ENCODE data around the gene UNC45A. TPM values are rescaled to one million over a fixed set of nuclear protein-coding genes. Genes with fewer than 3 reads are reported as not detected.

The UNC45A gene
- total RNA-seq, 2 experiments from 2014 or later = 46.1 to 68.0 TPM

- H3K9me3 ChIP-seq (ENCODE audit: low read length) = no peaks in the 10 kb centered on the region
- no peaks in the 10 kb centered on the region for H4K20me1 ChIP-seq (ENCODE audit: insufficient read depth, low read length)
- no peak for TF ChIP-seq CTCF (conservative IDR thresholded peaks at IDR 0.05; ENCODE audit: low read length)
- no peak for TF ChIP-seq EZH2phosphoT487 (IDR thresholded peaks at IDR 0.05; ENCODE audit: borderline replicate concordance, low read depth, low read length)
- H2AFZ ChIP-seq (ENCODE audit: low read length) = no peak overlapping the region
- BruUV-seq (replicated peaks) = no TSS peak
- no peak overlapping the region for H3K4me3 ChIP-seq (ENCODE audit: low read depth, low read length, poor library complexity, severe bottlenecking)
- no peak overlapping the region for H3K27ac ChIP-seq (ENCODE audit: low read depth, low read length, poor library complexity, severe bottlenecking)
- CTCF ChIA-PET (ENCODE audit: unreplicated experiment) = no interaction called here
- peaks cover 12% of the 10 kb centered on the region for H3K4me1 ChIP-seq (ENCODE audit: insufficient read depth, low read length, poor library complexity, severe bottlenecking)
- H3K79me2 ChIP-seq (ENCODE audit: insufficient read depth, low read depth, low read length) = no peaks in the 10 kb centered on the region
- POLR2A ChIA-PET = no interaction called here
- DNase-seq (ENCODE audit: low spot score) = no peak
- no peak overlapping the region for H3K4me2 ChIP-seq (ENCODE audit: low read length)
- intact Hi-C loops (cut with micrococcal nuclease; ENCODE audit: unreplicated experiment) = no loop called here
- H3K9me2 ChIP-seq (ENCODE audit: insufficient read depth, low read length) = no peaks in the 10 kb centered on the region
- H3K36me3 ChIP-seq (ENCODE audit: insufficient read depth, low read length) = no peaks in the 10 kb centered on the region
These were observed 24.4 kb upstream of the UNC45A start for GRCh38 chr15:90910441-90911301.

- Histone ChIP-seq H3K36me3 (ENCODE audit: insufficient read depth, low read length) (no peaks in the 10 kb centered on the region), H3K4me1 (ENCODE audit: insufficient read depth, low read length, poor library complexity, severe bottlenecking) (peaks cover 18% of the 10 kb centered on the region), H3K4me3 (ENCODE audit: low read depth, low read length, poor library complexity, severe bottlenecking) (no peak overlapping the region), H4K20me1 (ENCODE audit: insufficient read depth, low read length) (no peaks in the 10 kb centered on the region), H3K4me2 (ENCODE audit: low read length) (no peak overlapping the region), H3K27ac (ENCODE audit: low read depth, low read length, poor library complexity, severe bottlenecking) (no peak overlapping the region), H3K79me2 (ENCODE audit: insufficient read depth, low read depth, low read length) (no peaks in the 10 kb centered on the region), H3K9me3 (ENCODE audit: low read length) (no peaks in the 10 kb centered on the region), H2AFZ (ENCODE audit: low read length) (no peak overlapping the region), H3K9me2 (ENCODE audit: insufficient read depth, low read length) (no peaks in the 10 kb centered on the region)
- intact Hi-C loops (cut with micrococcal nuclease; ENCODE audit: unreplicated experiment) = no loop called here
- TF ChIP-seq CTCF (conservative IDR thresholded peaks at IDR 0.05; ENCODE audit: low read length) = no peak
- TF ChIP-seq EZH2phosphoT487 (IDR thresholded peaks at IDR 0.05; ENCODE audit: borderline replicate concordance, low read depth, low read length) = no peak
- ChIA-PET CTCF (ENCODE audit: unreplicated experiment) (no interaction called here), POLR2A (no interaction called here)
- no TSS peak for BruUV-seq (replicated peaks)
- no peak for DNase-seq (ENCODE audit: low spot score)
These were observed 23.8 kb upstream of the UNC45A start for GRCh38 chr15:90911302-90911623.
